NT2/D1 (cell line): ENCODE measurements around the gene RORB.

ENCODE experiments used
- DNase-seq: peaks from one replicate; pipeline ENCODE4 v3.0.0-alpha.2; 2011; ENCODE audit warnings: low read depth, low spot score
- H3K27me3 ChIP-seq: 2 replicates; pipeline ENCODE4 v1.6.0; 2011; ENCODE audit warnings: mild to moderate bottlenecking; ENCODE audit not compliant: insufficient read length, insufficient read depth
- H3K36me3 ChIP-seq: 2 replicates; pipeline ENCODE4 v1.6.1; 2011; ENCODE audit warnings: mild to moderate bottlenecking, low read length, mixed read lengths; ENCODE audit not compliant: insufficient read depth, insufficient read length
- H3K4me1 ChIP-seq: 2 replicates; pipeline ENCODE4 v1.5.1; 2011; ENCODE audit not compliant: insufficient read depth, insufficient read length
- H3K4me3 ChIP-seq: 2 replicates; pipeline ENCODE4 v1.5.1; 2011; ENCODE audit warnings: low read depth; ENCODE audit not compliant: insufficient read length
- H3K9ac ChIP-seq: 2 replicates; pipeline ENCODE4 v1.6.0; 2011; ENCODE audit warnings: low read depth; ENCODE audit not compliant: insufficient read length
- H3K9me3 ChIP-seq: 2 replicates; pipeline ENCODE4 v1.5.1; 2011; ENCODE audit warnings: mild to moderate bottlenecking, low read length; ENCODE audit not compliant: insufficient read depth
- SUZ12 ChIP-seq: IDR thresholded peaks from 2 replicates; pipeline ENCODE4 v1.6.1; 2011; ENCODE audit not compliant: insufficient read length, insufficient read depth; ENCODE audit errors: extremely low read depth
- YY1 ChIP-seq: IDR thresholded peaks from 2 replicates; pipeline ENCODE4 v1.6.1; 2011; ENCODE audit not compliant: insufficient read length, insufficient read depth
- ZNF274 ChIP-seq: IDR thresholded peaks from 2 replicates; pipeline ENCODE4 v1.6.1; 2011; ENCODE audit warnings: mild to moderate bottlenecking, low read depth, low read length

Gene RORB

DNA sequence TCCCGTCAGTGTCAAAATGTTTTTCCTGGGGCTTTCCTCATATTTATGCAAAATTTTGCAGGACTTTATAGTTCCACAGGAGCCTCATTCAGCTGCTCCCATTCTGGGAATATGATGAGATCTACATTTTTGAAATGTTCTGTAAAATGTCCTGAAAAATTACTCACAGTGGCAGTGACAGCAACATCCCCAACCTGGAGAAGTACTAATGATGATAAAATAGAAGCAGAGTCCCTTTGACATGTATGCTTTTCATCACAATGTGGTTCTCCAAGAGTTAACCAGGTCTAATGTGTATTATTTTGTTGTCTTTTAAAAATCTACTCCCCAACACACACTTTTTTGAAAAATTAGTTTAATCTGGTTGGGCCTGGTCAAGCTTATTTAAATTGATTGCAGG, 36.1 kb downstream of the RORB start:
- TF ChIP-seq YY1 (no peak), ZNF274 (no peak), SUZ12 (no peak)
- no peak overlapping the region for H3K9ac ChIP-seq
- DNase-seq: no peak
- H3K4me1 ChIP-seq: no peaks in the 10 kb centered on the region
- no peaks in the 10 kb centered on the region for H3K9me3 ChIP-seq
- no peaks in the 10 kb centered on the region for H3K36me3 ChIP-seq
- no peak overlapping the region for H3K4me3 ChIP-seq
- no peaks in the 10 kb centered on the region for H3K27me3 ChIP-seq

DNA sequence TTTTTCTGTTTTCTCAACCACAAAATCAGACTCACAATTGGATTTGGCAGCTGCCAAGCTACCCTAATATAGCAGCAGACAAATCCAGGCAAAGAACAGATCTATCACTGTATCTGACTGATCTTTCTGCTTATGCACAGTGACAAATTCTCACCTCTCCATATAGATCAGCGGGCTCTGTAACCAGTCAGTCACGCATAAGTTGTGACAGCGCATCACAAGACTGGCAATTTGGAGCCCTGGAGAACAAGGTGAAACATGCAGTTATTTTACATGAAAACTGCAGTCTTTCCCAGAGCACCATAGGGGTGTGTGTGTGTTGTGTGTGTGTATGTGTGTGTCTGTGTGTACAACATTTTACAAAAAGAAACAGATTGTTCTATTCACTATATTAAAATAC, 37.7 kb downstream of the RORB start:
- no peaks in the 10 kb centered on the region for H3K27me3 ChIP-seq
- H3K4me1 ChIP-seq: no peaks in the 10 kb centered on the region
- H3K9me3 ChIP-seq: no peaks in the 10 kb centered on the region
- DNase-seq: no peak
- TF ChIP-seq SUZ12: no peak
- no peak for TF ChIP-seq YY1
- no peak for TF ChIP-seq ZNF274
- no peak overlapping the region for H3K9ac ChIP-seq
- H3K4me3 ChIP-seq: no peak overlapping the region
- H3K36me3 ChIP-seq: no peaks in the 10 kb centered on the region

DNA sequence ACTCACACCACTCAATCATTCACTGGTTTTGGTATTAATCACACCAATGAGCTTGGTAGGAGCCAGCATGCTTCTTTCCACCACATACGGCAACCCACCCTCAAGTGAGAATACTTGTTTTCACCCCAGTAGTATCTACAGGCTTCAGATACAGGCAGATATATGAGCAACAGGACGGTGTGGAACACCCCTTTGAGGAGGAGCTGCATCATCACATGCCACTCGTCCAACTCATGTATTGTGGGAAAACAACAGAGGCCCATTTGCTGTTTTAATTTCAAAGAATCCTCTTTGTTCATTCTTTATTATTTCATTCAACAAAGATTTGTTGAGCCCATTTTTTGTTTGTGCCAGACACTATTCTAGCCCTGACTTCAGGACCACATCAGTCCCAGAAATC, 46.0 kb downstream of the RORB start:
- Histone ChIP-seq H3K27me3 (no peaks in the 10 kb centered on the region), H3K4me1 (no peaks in the 10 kb centered on the region), H3K4me3 (no peak overlapping the region), H3K36me3 (no peaks in the 10 kb centered on the region), H3K9me3 (no peaks in the 10 kb centered on the region), H3K9ac (no peak overlapping the region)
- no peak for TF ChIP-seq YY1
- no peak for TF ChIP-seq ZNF274
- TF ChIP-seq SUZ12: no peak
- DNase-seq: no peak

DNA sequence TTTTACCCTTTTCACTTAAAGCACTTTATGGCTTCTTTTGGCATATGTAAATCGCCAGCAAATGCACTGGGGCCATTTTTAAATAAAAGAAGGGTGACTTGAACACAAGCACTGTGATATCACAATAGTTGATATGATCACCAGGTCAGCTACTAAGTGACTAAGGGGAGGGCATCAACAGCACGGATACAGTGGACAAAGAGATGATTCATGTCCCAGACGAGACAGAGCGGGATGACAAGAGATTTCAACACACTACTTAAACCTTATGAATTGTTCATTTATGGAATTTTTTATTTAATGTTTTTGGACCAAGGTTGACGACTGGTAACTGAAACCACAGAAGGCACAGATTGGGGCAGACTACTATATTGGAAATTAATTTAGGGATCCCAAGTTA, 54.1 kb downstream of the RORB start:
- TF ChIP-seq ZNF274 (no peak), YY1 (no peak), SUZ12 (no peak)
- Histone ChIP-seq H3K9ac (no peak overlapping the region), H3K4me3 (no peak overlapping the region), H3K27me3 (no peaks in the 10 kb centered on the region), H3K4me1 (no peaks in the 10 kb centered on the region), H3K36me3 (no peaks in the 10 kb centered on the region), H3K9me3 (no peaks in the 10 kb centered on the region)
- DNase-seq: no peak

DNA sequence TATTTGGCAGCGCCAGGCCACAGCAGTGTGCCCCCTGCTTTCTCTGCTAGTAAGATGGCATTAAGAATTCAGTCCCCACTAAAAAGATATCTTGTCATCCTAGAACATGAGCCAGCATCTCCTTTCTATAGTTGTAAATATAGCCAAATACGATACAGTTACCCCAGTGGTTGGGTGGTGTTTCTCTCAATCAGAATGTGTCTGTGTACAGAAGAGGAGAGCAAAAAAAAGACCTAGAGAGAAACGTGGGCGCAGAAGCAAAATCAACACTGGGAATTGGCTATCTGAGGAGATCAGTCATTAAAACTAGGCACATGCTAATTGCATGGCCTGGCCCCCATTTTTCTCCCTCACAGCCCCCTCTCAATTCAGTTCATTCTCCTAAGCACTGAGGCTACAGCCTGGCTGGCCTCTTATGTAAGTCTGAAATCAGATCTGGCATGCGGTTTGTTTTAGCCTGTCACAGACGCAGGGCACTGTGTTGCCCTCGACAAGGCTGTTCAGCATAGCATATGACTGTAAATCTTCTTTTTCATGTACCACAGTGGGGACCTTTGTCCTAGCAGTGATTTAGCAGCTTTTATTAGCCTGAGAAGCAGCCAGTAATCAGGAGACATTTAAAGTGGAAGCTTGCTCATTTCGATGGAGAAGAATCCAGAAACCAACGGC, 57.8 kb downstream of the RORB start:
- no peaks in the 10 kb centered on the region for H3K4me1 ChIP-seq
- H3K4me3 ChIP-seq: no peak overlapping the region
- DNase-seq: no peak

DNA sequence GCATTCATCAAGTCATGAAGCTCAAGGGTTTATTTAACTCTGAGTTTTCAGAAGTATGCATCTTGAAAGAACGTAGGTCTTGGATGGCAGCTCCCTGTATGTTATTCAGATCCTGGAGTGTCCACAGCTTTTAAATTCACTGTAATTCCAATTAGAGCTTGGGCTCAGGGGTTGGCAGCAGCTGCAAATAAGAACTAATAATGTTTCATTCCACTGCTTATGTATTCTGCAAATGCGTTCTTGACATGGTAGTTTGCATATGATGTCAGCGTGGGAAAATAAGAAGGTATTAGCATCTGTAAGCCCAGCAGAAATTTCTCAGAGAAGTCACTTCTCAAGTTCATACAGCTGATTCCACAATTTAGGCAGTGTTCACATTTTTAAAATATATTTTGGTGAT, 58.4 kb downstream of the RORB start:
- Histone ChIP-seq H3K36me3 (no peaks in the 10 kb centered on the region), H3K4me3 (no peak overlapping the region), H3K9me3 (no peaks in the 10 kb centered on the region), H3K27me3 (no peaks in the 10 kb centered on the region), H3K9ac (no peak overlapping the region), H3K4me1 (no peaks in the 10 kb centered on the region)
- TF ChIP-seq ZNF274 (no peak), SUZ12 (no peak), YY1 (no peak)
- no peak for DNase-seq

More for the DNA sequence above, 57.8 kb downstream of the RORB start:
- no peaks in the 10 kb centered on the region for H3K36me3 ChIP-seq
- H3K9ac ChIP-seq: no peak overlapping the region
- no peaks in the 10 kb centered on the region for H3K9me3 ChIP-seq
- H3K27me3 ChIP-seq: no peaks in the 10 kb centered on the region
- TF ChIP-seq YY1: no peak
- TF ChIP-seq SUZ12: no peak
- no peak for TF ChIP-seq ZNF274

DNA sequence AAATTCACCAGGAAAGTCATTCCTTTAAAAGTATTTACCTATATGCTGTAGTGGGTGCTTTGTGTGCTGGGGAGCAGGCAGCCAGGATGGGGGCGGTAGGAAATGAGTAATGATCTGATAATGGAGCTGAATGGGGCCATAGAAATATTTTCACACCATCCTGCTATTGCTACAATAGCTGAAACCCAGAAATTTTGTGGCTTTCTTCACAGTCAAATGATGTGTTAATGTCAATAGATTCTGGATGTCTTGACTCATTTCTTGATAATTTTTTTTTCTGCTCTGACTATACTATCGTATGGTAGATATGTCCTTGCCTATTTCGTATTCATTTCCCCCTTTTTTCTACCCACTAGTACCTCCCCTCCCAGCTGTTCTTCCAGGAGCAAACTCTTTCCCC, 59.5 kb downstream of the RORB start:
- H3K4me1 ChIP-seq: no peaks in the 10 kb centered on the region

More for the DNA sequence above, 59.5 kb downstream of the RORB start:
- Histone ChIP-seq H3K9ac (no peak overlapping the region), H3K27me3 (no peaks in the 10 kb centered on the region), H3K36me3 (no peaks in the 10 kb centered on the region), H3K4me3 (no peak overlapping the region), H3K9me3 (no peaks in the 10 kb centered on the region)
- TF ChIP-seq SUZ12: no peak
- TF ChIP-seq YY1: no peak
- no peak for TF ChIP-seq ZNF274
- DNase-seq: no peak
